Measurements from ENCODE around the gene RBM47. TPM values are rescaled to one million over a fixed set of nuclear protein-coding genes. Genes with fewer than 3 reads are reported as not detected.

RBM47 gene
- total and polyA plus RNA-seq, 10 of the 15 experiments (the other 5 are each of a cell fraction or from before 2014, with no cell fraction given): 7.9 to 45.0 (median 28.7) TPM

DNA sequence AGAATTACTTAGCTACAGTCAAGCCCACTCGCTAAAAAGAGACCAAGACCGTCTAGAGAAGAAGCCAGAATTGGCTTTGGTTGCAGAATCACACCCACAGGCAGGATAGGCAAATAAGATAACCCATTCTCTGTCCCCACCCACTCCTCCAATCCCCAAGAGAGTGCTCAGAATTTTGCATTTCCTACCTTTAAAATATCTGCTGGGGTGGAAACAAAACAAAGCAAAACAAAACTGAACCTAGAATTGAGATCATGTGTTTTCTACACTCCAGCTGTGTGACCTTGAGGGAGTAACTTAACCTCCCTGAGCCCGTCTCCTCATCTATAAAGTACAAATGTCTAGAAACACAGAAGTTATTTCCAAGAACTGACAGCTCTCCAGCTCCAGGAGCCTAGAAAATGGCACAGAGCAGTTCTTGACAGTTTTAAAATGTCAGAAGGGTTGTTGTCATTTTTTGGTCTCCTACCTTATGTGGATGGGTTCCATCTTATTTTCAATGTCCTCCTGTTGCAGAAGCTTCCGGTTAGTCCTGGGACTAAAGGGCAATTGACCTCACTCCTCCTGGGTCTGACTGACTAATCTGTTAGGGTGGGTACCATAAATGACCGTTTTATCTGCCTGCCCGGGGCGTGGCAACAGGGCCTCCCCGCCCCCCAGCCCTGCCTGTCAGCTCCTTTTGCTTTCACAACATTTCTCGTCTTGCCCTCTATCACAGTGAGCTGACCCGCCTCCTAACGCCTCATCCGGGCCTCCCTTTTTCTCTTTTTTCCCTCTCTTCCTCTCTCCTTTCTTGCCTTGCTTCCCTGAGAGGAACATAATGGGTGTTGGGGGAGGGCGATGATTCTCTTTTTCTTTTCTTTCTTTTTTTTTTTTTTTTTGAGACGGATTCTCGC lies 114.0 kb downstream of the RBM47 start (continued):
- TF ChIP-seq, protein P1, sequence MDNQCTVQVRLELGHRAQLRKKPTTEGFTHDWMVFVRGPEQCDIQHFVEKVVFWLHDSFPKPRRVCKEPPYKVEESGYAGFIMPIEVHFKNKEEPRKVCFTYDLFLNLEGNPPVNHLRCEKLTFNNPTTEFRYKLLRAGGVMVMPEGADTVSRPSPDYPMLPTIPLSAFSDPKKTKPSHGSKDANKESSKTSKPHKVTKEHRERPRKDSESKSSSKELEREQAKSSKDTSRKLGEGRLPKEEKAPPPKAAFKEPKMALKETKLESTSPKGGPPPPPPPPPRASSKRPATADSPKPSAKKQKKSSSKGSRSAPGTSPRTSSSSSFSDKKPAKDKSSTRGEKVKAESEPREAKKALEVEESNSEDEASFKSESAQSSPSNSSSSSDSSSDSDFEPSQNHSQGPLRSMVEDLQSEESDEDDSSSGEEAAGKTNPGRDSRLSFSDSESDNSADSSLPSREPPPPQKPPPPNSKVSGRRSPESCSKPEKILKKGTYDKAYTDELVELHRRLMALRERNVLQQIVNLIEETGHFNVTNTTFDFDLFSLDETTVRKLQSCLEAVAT (IDR thresholded peaks at IDR 0.05): 0 out of 2 replicates have a peak, but pooled peaks have one; percentile 39
- TF ChIP-seq NBN (IDR thresholded peaks at IDR 0.05) (peak; percentile 20; the same call in 1 of the 2 replicates), ZNF274 (IDR thresholded peaks at IDR 0.05; ENCODE audit: insufficient read depth, insufficient read length) (no peak), JUND (IDR thresholded peaks at IDR 0.05; ENCODE audit: low read depth, low read length) (no peak), YBX1 (IDR thresholded peaks at IDR 0.05) (no peak), TCF3 (IDR thresholded peaks at IDR 0.05; ENCODE audit: borderline replicate concordance, insufficient read depth, low read depth, low read length) (no peak), SUZ12 (IDR thresholded peaks at IDR 0.05; ENCODE audit: unreplicated experiment) (no peak), HCFC1 (IDR thresholded peaks at IDR 0.05; ENCODE audit: low read length) (no peak), EP300 (IDR thresholded peaks at IDR 0.05; ENCODE audit: borderline replicate concordance in 1 of 2, control insufficient read depth in 1 of 2, low read depth in 2 of 2, low read length in 2 of 2) (peak in 1 of 2 experiments; percentile 55; a peak in 1 of 4 replicates), BHLHE40 (IDR thresholded peaks at IDR 0.05; ENCODE audit: borderline replicate concordance in 1 of 2, low read depth in 2 of 2, low read length in 1 of 2) (peak; percentile 15 to 39; a peak in 2 of 4 replicates), RAD21 (IDR thresholded peaks at IDR 0.05; ENCODE audit: insufficient read depth, low read depth, low read length) (no peak), ZNF207 (IDR thresholded peaks at IDR 0.05; ENCODE audit: borderline replicate concordance) (no peak), RELA (IDR thresholded peaks at IDR 0.05; ENCODE audit: borderline replicate concordance, partially characterized antibody) (no peak), SUPT20H (IDR thresholded peaks at IDR 0.05; ENCODE audit: borderline replicate concordance, control insufficient read depth, low read depth, low read length) (no peak), SP1 (IDR thresholded peaks at IDR 0.05; ENCODE audit: low read depth, low read length) (peak; percentile 13)
- TF ChIP-seq, protein P2, sequence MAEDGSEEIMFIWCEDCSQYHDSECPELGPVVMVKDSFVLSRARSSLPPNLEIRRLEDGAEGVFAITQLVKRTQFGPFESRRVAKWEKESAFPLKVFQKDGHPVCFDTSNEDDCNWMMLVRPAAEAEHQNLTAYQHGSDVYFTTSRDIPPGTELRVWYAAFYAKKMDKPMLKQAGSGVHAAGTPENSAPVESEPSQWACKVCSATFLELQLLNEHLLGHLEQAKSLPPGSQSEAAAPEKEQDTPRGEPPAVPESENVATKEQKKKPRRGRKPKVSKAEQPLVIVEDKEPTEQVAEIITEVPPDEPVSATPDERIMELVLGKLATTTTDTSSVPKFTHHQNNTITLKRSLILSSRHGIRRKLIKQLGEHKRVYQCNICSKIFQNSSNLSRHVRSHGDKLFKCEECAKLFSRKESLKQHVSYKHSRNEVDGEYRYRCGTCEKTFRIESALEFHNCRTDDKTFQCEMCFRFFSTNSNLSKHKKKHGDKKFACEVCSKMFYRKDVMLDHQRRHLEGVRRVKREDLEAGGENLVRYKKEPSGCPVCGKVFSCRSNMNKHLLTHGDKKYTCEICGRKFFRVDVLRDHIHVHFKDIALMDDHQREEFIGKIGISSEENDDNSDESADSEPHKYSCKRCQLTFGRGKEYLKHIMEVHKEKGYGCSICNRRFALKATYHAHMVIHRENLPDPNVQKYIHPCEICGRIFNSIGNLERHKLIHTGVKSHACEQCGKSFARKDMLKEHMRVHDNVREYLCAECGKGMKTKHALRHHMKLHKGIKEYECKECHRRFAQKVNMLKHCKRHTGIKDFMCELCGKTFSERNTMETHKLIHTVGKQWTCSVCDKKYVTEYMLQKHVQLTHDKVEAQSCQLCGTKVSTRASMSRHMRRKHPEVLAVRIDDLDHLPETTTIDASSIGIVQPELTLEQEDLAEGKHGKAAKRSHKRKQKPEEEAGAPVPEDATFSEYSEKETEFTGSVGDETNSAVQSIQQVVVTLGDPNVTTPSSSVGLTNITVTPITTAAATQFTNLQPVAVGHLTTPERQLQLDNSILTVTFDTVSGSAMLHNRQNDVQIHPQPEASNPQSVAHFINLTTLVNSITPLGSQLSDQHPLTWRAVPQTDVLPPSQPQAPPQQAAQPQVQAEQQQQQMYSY (CRISPR knock-in tag; IDR thresholded peaks at IDR 0.05): no peak
- TF ChIP-seq, protein P3, sequence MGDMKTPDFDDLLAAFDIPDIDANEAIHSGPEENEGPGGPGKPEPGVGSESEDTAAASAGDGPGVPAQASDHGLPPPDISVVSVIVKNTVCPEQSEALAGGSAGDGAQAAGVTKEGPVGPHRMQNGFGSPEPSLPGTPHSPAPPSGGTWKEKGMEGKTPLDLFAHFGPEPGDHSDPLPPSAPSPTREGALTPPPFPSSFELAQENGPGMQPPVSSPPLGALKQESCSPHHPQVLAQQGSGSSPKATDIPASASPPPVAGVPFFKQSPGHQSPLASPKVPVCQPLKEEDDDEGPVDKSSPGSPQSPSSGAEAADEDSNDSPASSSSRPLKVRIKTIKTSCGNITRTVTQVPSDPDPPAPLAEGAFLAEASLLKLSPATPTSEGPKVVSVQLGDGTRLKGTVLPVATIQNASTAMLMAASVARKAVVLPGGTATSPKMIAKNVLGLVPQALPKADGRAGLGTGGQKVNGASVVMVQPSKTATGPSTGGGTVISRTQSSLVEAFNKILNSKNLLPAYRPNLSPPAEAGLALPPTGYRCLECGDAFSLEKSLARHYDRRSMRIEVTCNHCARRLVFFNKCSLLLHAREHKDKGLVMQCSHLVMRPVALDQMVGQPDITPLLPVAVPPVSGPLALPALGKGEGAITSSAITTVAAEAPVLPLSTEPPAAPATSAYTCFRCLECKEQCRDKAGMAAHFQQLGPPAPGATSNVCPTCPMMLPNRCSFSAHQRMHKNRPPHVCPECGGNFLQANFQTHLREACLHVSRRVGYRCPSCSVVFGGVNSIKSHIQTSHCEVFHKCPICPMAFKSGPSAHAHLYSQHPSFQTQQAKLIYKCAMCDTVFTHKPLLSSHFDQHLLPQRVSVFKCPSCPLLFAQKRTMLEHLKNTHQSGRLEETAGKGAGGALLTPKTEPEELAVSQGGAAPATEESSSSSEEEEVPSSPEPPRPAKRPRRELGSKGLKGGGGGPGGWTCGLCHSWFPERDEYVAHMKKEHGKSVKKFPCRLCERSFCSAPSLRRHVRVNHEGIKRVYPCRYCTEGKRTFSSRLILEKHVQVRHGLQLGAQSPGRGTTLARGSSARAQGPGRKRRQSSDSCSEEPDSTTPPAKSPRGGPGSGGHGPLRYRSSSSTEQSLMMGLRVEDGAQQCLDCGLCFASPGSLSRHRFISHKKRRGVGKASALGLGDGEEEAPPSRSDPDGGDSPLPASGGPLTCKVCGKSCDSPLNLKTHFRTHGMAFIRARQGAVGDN (IDR thresholded peaks at IDR 0.05): no peak
- TF ChIP-seq, protein P4, sequence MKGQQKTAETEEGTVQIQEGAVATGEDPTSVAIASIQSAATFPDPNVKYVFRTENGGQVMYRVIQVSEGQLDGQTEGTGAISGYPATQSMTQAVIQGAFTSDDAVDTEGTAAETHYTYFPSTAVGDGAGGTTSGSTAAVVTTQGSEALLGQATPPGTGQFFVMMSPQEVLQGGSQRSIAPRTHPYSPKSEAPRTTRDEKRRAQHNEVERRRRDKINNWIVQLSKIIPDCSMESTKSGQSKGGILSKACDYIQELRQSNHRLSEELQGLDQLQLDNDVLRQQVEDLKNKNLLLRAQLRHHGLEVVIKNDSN (IDR thresholded peaks at IDR 0.05; ENCODE audit: borderline replicate concordance, extremely low read length, insufficient read depth, low read depth, low read length): no peak

Data from GM12878 (cell line).